Stimulated activated CD8-positive, alpha-beta memory T cell treated with anti-CD3 and anti-CD28 coated beads, Interleukin-7, amount 100 ng/mL, for 1 hour (primary cell): ENCODE results near the gene PLIN5.

Source experiments
- DNase-seq, 2 donors: peaks; one replicate each; pipeline ENCODE4 v3.0.0-alpha.2; 2020; ENCODE audit warnings: low read depth in 2 of 2

Gene PLIN5, protein sequence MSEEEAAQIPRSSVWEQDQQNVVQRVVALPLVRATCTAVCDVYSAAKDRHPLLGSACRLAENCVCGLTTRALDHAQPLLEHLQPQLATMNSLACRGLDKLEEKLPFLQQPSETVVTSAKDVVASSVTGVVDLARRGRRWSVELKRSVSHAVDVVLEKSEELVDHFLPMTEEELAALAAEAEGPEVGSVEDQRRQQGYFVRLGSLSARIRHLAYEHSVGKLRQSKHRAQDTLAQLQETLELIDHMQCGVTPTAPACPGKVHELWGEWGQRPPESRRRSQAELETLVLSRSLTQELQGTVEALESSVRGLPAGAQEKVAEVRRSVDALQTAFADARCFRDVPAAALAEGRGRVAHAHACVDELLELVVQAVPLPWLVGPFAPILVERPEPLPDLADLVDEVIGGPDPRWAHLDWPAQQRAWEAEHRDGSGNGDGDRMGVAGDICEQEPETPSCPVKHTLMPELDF

DNA sequence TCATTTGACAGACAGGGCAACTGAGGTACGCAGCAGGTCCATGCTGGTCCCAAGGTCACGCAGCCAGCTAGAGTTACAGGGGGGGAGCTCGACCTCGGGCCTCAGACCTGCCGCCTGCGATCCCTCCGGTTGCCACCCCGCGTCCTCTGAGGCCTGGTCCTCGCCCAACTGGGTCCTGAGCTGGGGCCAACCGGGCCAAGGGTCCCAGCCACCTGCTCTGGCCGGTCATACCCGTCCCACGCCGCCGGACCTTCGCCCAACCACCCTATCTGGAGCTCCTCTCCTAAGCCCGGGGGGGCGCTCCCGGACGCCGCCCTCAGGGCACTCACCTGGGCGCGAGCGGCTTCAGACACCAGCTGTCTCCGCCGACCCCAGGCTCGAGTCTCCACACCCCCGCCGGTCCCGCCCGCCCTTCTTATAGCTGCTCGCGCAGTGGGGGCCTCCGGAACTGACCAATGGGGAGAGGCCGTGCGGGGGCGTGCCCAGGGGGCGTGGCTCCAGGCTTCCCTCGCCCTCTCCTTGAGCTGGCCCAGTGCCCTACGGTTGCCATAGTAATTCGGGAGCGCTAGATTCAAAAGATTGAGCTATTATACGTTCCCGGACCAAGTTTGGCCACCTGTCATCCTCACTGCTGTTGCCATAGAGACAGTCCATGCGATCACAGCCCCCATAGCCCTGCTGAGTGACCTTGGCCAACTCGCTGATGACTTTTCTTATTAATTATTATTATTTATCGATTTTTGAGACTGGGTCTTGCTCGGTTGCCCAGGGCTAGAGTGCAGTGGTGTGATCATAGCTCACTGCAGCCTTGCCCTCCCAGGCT lies at the start of gene PLIN5:
Gene PLIN5, minus strand, starts transcription at position 389 of the 823 bp plus-strand sequence. CDS start 1,150 bp downstream, outside the sequence.
- DNase-seq: no peak

DNA sequence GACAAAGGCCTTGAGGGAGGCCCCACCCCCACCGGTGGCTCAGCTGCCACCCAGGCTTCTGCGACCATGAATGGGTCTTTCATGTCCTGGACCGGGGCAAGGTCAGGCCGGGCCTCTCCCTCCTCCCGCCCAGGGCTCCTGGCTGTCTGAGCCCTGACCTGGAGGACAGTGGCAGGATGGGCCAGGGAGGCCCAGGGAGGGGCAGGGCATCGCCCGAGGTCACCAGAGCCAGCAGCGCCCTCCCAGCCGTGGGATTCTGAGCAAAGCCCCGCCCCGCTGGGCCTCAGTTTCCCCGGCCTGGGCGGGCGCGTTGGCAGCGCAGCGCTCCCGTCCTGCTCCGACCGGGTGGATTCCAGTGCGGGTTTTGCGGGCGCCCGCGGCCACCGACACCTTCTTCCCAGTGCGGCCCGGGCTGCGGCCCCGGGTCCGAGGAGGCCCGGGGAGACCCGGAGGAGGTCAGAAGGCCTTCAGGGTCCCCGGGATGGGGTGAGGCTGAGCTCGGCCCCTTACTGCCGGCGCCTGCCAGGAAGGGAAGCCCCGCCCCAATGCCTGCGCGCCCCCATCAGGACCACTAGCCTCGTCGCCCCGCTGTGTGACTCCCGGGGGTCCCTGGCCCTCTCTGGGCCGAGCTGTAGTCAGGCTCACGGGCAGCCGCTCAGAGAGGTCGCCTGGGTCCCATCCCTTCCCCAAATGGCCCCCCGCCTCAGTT lies 49.1 kb upstream of the PLIN5 start:
- no peak for DNase-seq

DNA sequence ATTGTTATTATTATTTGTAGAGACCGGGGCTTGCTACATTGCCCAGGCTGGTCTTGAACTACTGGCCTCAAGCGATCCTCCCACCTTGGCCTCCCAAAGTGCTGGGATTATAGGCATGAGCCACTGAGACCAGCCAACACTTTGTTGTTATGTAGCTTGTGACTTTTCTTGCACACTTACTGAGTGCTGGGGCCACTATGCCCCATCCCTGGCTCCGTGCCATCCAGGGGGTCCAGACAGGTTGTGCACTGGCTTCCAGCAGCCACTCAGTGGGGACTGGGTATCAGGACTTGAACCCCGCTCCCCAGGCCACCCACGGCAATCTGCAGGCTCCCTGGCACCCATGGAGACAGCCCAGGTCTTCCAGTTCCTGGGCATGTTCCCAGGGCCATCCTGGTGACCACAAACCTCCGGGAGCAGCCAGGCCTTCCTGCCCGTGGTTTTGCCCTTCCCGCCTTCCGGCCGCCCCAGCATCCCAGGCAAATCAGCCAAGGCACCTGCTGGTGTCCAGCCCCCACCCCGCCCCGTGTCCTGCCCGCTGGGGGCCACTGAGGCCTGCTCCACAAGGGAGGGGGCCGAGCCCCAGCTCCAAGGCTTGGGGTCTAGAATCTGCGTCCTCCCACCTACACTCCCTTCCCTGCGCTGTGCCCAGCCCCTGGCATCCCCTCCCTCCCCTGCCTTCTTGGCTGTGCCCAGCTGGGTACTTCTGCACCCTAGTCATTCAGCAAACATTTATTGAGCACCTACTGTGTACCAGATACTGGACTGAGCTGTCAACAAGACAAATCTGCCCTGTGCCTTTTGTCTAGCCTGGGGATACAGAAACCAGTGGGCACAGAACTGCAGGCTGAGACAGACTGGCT lies 48.2 kb upstream of the PLIN5 start:
- DNase-seq: no peak

DNA sequence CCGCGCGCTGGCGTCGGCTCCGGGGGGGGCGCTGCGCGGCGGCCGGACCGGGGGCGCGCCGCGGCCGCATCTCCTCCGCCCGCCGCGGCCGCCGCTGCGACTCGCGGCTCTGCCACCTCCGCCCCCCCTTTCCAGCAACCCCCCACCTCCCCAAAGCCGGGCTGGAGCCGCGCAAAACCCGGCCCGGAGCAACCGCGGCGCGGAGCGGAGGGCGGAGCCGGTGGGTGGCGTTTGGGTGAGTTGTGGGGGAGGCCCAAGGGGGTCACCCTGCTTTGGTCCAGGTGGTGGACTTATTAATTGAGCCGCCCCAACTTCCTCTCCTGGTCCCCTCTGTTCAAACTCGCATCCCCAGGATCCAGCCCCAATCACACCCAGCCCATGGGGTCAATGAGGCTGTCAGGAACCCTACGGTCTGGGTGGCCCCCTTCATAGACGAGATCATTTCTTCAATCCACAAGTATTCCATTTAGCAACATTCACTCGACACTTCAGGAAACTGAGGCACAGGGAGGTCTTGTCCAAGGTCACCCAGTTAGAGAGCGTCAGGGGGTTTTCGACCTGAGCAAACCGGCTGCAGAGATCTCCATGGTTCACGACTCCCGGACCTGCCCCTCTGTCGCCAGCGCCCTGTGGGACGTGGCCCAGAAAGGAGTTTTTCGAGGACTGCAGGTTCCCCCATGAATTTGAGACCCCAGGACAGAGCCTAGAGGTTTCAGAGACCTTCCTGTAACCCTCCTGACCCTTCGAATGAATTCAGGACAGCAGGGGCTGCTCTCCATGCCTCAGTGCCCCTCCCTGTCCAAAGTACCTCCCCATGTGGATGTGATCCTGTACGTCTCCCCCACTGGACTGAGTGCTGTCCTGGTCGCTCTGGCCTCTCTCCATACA lies 46.9 kb upstream of the PLIN5 start:
- DNase-seq: no peak

DNA sequence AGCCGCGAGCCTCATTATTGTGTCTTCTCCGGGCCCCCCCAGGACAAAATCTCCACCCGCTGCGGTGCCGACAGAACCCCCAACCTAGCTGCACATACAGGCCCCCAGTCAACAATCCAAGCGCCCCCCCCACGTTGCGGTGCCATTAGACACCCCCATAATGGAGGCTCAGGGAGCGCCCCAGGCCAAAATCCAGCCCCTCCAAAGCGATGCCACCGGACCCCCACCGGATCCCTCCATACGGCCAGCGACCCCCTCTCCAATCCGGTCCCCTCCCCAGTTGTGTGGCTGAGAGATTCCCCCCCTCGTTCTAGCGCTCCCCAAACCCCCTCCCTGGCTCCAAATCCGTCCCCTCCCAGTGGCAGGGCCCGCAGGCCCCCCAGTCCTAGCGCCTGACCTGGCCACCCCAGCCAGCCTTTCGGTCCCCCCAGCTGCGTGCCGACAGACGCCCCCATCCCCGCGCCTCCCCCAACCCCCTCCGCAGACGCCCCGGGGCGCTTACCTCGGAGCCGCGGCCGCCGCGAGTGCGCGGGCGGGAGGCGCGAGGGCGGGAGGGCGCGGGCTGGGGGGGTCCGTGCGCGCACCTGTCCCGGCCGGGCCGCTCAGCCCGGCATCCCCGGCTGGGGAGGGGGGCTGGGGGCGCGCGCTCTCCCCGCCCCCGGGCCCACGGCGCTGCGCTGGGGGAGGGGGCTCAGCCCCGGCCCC lies 46.1 kb upstream of the PLIN5 start:
- no peak for DNase-seq

DNA sequence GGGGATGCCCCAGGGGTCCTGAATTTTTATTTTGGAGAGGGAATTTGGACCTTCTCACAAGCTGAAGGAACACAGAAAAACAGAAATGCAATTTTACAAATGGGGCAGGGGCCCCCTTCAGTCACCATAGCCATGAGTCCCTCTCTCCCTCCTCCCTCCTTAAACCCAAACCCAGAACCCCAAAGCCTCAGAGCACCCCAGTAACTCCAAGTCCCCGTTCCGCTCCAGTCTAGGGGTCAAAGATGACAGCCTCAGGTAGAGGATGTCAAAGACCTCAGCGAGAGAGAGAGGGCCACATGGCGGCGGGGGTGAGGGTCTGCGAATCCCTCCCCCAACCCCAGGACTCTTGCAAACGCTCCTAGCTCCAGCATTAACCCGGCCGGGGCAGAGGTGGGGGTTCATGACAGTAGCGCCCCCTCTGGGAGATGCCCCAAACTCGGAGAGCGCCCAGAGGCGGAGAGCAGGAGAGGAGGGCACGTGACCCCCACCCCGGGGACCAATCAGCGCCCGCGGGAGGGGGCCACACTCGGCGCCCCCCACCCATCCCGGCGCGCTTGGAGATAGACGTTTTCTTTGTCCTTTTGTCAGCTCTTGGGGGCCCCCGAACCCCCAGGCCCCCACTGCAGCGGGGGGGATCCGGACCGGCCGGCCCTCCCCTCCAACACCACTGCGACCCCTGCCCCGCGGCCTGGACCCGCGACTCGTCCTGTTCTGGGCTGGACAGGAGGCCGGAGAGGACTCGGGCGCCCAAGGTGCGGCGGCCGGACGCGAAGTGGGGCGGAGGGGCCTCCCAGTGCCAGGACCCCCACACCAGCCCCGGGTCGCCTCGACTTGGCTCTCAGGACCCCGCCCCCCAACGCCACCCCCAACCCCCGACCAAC lies 45.2 kb upstream of the PLIN5 start:
- DNase-seq: no peak

DNA sequence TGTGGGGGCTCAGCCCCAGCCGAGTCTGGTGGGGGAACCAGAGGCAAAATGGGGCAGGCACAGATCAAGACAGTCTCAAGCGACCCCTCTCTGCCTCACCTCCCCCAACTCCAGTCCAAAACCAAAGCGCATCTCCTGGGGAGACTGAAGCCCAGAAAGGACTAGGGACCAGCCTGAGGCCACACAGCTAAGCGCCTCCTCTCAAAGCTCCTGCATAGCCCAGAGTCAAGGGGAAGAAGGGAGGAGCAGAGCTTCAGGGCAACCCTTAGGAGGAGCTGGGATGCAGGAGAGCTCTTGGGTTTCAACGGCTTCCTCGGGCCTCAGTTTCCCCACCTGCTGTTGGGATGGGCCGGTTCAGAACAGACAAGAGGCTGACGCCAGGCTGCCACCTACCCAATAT lies 44.4 kb upstream of the PLIN5 start:
- DNase-seq: no peak

DNA sequence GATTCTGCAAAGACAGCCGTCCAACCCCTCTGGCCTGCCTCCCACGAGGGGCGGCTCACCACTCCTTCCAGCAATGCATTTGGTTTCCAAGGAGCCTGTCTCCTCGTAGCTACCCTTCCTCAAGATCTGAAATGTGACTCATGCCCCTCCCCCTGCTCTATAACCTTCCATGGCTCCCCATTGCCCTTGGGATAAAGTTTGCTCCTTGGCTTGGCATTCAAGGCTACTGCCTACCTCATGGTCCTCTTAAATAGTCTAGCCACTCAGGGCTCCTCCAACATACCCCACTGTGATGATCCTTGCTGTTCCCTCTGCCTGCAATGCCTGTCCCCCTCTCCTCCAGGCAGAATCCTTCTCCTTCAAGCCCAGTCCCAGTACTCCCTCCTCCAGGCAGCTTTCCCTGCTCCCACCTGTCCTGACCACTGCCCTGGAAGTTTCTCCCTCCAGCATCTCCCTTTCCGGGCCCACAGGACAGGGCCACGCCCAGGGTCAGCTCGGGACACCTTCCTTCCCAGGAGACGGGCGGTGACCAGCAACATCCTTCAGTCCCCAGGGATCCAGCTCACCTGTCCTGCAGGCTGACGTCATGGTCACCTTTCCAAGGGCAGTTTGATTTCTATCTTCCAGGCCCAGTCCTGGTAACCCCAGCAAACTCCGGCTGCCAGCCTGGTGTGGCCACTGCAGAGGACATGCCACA lies 43.7 kb upstream of the PLIN5 start:
- DNase-seq: no peak

DNA sequence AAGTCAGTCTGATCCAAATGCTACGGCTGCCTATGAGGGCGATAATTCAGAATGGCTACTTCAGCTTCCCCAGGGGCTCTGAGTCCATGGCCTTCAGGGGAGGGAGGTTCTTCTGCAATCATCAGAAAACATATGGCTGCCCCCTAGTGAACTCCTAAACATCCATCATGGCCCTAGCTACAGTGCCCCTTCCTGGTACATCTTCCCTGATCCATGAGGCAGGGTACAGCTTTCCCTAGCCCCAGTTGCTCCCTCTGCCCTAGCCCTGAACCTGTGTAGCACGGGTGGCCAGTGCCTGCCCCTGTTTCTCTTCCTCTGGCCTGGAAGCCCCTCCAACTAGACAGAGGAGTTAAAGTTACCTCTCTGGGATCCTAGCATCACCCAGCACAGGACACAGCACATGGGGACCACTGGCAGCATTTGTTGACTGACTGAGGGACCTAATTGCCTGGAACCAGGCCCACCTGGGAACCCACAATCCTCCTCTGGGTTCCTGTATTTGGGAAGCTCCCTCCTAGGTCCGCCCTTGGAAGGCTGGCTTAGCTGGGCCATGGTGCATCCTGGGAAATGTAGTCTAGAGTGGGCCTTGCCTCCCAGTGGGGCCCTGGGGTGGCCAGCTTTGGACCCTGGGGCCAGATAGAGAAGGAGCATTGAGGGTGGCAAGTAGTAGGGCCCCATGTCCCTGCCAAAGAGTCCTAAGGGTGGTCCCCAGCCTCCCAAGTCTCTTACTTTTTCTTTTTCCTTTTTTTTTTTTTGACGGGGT lies 42.2 kb upstream of the PLIN5 start:
- no peak for DNase-seq

DNA sequence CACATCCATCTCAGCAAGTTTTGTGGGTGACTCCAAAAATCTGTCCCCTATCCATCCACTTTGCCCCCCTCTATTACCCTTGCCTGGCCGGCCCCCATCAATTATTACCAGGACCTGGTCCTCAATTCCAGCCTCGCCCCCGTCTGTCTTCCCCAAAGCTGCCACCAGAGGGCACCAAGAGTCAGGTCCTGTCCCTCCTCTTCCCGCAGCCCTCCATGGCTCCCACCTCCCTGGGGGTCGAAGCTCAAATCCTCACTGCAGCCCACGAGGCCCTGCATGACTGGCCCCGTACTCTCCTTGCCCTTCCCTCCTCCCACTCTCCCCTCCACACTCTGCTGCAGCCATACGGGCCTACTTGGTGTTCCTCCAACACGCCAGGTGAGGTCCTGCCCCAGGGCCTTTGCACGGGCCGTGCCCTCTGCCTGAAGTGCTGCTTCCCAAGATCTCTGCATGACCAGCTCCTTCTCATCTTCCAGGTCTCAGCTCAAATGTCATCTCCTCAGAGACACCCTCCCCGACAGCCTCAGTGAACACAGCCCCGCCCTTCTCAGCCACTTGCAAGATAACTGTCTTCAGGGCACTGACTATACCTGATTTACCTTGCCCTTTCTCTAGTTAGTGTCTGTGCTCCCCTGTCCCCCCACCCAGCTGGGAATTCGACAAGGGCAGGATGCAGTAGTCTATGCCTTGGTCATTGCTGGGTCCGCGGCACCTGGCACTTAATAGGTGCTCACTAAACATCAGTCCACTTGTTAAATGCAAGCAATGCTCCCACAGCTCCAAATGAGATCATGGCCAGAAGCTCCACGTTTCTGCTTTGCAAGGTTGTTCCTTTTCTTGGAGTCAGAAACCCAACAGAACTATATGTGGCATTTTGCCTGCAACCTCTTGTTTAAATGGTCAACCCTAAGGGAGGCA lies 41.3 kb upstream of the PLIN5 start:
- peak; percentile 32 to 52 for DNase-seq

DNA sequence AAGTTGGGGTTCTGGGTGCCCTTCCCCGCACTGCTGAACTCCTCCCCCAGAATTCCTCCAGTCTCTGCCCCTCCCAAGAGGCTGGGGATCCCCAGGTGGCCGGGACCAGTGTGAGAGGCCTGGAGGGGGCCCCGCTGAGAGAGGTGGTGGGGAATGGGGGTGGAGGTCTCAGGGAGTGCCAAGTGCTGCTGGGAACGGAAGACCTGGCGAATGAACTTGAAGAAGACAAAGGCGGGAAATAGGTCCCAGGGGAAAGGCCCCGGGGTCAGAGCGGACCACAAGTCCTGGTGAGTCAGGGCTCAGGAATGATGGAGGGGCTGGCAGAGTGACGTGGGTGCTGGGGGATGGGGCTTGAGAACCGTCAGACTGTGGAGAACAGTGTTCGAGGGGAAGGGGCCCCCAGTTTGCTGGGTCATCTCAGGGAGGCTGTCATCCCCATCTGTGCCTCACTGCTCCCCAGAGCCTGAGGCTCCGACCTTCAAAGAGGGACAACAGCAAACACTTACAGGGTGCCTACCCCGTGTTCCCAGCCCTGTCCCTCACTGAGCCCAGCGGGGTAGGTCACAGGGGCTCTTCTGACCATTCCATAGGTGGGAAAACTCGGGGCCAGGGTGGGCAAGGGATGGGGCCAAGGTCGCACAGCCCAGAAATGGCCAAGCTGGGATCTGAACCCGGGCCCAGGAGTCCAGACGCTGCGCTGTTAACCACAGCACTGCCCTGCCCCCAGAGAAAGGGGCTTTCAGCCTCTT lies 40.4 kb upstream of the PLIN5 start:
- no peak for DNase-seq

DNA sequence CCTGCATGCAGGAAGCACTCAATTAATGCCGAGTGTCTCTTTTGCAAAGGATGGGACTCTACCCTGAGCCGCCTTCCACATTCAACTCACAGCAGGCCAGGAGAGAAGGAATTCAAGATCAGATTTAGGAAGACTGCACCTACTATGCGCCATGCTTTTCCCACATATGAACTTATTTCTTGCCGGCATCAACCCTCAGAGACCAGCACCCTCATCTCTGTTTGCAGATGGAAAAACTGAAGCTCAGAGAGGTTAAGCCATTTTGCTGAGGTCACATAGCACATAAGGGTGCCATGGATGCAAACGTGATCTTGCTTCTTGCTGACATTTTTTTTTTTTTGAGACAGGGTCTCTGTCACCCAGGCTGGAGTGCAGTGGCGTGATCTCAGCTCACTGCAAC lies 38.7 kb upstream of the PLIN5 start:
- no peak for DNase-seq

DNA sequence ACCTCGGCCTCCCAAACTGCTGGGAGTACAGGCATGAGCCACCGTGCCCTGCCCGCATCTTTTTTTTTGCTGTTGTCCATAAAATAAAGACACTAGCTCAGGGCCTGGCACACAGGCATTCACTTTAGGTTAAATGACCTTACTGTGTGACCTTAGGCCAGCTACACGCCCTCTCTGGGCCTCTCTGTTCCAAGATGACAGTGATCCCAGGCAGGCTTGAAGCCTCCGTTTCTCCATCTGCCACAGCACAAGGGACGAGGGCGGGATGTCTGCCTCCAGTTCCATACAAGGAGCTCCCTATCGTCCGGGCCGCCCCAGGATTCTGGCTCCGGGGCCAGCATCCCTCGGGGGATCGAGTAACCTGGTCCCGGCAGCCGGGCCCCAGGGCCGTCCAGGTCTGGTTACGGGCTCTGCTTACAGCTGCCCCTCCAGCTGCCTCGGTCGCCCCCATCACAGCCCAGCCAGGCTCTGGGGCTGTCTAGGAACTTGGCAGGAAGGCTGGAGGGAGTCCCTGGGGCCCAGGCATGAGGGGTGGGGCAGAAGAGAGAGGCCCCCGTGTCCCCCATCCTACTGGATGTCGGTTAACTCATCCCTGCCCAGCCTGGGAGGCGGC lies 36.4 kb upstream of the PLIN5 start:
- no peak for DNase-seq

DNA sequence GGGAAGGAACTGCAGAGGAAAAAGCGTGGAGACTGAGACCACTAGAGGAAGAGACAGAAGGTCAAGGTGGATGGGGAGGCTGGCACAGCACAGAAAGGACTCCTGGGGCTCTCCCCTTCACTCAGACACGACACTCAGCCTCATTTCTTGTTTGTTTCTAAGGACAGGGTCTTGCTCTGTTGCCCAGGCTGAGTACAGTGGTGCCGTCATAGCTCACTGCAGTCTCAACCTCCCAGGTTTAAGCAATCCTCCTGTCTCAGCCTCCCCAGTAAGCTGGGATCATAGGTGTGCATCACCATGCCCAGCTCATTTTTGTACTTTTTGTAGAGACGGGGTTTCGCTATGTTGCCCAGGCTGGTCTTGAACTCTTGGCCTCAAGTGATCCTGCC lies 35.9 kb upstream of the PLIN5 start:
- no peak for DNase-seq

DNA sequence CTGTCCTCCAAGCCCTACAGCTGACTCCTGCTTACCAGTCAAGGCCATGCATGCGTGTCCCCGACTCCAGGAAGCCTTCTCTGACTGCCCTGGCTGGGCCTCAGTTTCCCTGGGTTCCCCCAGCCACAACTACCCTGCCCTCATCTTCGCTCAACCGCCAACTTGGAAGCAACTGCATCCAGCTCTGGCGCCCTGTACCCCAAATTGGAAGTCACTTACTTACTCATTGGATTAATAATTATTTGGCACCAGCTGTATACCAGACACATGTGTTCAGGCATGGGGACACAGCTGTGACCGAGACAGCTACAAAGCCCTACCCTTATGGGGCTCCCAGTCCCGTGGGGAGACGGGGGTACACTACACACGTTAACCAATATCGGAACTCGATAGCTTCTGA lies 35.4 kb upstream of the PLIN5 start:
- no peak for DNase-seq
